ENCODE measurements around the gene AKT1S1. TPM values are rescaled to one million over a fixed set of nuclear protein-coding genes. Genes with fewer than 3 reads are reported as not detected.

AKT1S1 gene
- total and polyA plus RNA-seq, 2 of the 13 experiments (the other 11 are each of a cell fraction or from before 2014, with no cell fraction given): 13.5 to 27.8 TPM

DNA sequence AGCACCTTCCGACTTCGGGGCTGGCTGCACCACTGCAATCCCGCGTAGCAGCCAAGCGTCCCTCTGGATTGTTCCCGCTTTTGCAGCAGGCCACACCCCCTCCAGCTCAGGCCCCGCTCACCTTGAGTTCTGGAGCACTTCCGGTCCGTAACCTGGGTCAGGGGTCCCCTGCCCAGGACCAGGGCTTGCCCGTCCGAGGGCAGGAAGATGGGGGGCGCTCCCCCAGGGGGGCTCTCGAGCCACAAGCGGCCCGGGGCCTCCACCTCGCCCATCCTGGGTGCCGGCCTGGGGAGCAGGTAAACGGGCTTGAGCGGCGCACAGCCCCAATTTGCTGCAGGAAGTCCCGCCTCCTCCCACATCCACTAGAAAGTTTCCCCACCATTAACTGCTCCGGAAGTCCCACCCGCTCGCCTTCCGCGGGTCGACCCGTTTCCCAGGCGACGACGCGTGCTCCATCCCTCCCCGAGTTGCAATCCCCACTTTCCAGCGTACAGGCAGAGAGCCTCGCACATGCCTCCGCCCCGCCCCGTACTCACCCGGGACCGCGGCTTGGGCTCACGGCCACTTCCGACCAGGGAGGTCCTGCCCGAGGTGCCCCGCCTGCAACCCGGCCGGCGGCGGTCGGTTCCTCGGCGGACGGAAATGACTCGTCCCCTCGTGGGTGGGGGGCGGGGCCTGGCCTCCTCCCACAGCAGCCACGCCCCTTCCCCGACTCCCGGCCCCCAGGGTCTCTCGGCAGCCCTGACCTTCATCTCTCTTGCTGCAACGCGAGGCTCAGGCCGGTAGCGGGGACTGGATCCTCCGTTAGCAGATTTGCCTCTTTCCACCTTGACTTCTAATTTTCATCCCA, 10.0 kb downstream of the AKT1S1 start, which contains the start of gene PNKP (continued):
- TF ChIP-seq, protein P1, sequence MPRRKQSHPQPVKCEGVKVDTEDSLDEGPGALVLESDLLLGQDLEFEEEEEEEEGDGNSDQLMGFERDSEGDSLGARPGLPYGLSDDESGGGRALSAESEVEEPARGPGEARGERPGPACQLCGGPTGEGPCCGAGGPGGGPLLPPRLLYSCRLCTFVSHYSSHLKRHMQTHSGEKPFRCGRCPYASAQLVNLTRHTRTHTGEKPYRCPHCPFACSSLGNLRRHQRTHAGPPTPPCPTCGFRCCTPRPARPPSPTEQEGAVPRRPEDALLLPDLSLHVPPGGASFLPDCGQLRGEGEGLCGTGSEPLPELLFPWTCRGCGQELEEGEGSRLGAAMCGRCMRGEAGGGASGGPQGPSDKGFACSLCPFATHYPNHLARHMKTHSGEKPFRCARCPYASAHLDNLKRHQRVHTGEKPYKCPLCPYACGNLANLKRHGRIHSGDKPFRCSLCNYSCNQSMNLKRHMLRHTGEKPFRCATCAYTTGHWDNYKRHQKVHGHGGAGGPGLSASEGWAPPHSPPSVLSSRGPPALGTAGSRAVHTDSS (CRISPR knock-in tag; conservative IDR thresholded peaks at IDR 0.05): no peak
- TF ChIP-seq, protein P2, sequence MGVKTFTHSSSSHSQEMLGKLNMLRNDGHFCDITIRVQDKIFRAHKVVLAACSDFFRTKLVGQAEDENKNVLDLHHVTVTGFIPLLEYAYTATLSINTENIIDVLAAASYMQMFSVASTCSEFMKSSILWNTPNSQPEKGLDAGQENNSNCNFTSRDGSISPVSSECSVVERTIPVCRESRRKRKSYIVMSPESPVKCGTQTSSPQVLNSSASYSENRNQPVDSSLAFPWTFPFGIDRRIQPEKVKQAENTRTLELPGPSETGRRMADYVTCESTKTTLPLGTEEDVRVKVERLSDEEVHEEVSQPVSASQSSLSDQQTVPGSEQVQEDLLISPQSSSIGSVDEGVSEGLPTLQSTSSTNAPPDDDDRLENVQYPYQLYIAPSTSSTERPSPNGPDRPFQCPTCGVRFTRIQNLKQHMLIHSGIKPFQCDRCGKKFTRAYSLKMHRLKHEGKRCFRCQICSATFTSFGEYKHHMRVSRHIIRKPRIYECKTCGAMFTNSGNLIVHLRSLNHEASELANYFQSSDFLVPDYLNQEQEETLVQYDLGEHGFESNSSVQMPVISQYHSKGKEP (CRISPR knock-in tag; IDR thresholded peaks at IDR 0.05): no peak
- TF ChIP-seq, protein P3, sequence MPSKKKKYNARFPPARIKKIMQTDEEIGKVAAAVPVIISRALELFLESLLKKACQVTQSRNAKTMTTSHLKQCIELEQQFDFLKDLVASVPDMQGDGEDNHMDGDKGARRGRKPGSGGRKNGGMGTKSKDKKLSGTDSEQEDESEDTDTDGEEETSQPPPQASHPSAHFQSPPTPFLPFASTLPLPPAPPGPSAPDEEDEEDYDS (CRISPR knock-in tag; IDR thresholded peaks at IDR 0.05): peak; percentile 48
- no peak for TF ChIP-seq NR1H2 (CRISPR knock-in tag; IDR thresholded peaks at IDR 0.05; ENCODE audit: borderline replicate concordance, low read depth)
- TF ChIP-seq PHF8 (CRISPR knock-in tag; IDR thresholded peaks at IDR 0.05): peak; percentile 89
- peak; percentile 91; the same call in 1 of the 2 replicates for TF ChIP-seq ZNF552 (CRISPR knock-in tag; IDR thresholded peaks at IDR 0.05; ENCODE audit: borderline replicate concordance)
- TF ChIP-seq TSC22D2 (CRISPR knock-in tag; IDR thresholded peaks at IDR 0.05; ENCODE audit: borderline replicate concordance): 0 out of 2 replicates have a peak, but pooled peaks have one; percentile 37
- peak; percentile 96 for TF ChIP-seq HDAC1 (CRISPR knock-in tag; IDR thresholded peaks at IDR 0.05)
- TF ChIP-seq, protein P4, sequence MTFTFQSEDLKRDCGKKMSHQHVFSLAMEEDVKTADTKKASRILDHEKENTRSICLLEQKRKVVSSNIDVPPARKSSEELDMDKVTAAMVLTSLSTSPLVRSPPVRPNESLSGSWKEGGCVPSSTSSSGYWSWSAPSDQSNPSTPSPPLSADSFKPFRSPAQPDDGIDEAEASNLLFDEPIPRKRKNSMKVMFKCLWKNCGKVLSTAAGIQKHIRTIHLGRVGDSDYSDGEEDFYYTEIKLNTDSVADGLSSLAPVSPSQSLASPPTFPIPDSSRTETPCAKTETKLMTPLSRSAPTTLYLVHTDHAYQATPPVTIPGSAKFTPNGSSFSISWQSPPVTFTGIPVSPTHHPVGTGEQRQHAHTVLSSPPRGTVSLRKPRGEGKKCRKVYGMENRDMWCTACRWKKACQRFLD (CRISPR knock-in tag; IDR thresholded peaks at IDR 0.05; ENCODE audit: borderline replicate concordance): 0 out of 2 replicates have a peak, but pooled peaks have one; percentile 66
- TF ChIP-seq ZNF441 (CRISPR knock-in tag; IDR thresholded peaks at IDR 0.05; ENCODE audit: borderline replicate concordance): no peak
- TF ChIP-seq ZNF333 (CRISPR knock-in tag; IDR thresholded peaks at IDR 0.05; ENCODE audit: borderline replicate concordance): peak; percentile 74; the same call in 1 of the 2 replicates
- TF ChIP-seq, protein P5, sequence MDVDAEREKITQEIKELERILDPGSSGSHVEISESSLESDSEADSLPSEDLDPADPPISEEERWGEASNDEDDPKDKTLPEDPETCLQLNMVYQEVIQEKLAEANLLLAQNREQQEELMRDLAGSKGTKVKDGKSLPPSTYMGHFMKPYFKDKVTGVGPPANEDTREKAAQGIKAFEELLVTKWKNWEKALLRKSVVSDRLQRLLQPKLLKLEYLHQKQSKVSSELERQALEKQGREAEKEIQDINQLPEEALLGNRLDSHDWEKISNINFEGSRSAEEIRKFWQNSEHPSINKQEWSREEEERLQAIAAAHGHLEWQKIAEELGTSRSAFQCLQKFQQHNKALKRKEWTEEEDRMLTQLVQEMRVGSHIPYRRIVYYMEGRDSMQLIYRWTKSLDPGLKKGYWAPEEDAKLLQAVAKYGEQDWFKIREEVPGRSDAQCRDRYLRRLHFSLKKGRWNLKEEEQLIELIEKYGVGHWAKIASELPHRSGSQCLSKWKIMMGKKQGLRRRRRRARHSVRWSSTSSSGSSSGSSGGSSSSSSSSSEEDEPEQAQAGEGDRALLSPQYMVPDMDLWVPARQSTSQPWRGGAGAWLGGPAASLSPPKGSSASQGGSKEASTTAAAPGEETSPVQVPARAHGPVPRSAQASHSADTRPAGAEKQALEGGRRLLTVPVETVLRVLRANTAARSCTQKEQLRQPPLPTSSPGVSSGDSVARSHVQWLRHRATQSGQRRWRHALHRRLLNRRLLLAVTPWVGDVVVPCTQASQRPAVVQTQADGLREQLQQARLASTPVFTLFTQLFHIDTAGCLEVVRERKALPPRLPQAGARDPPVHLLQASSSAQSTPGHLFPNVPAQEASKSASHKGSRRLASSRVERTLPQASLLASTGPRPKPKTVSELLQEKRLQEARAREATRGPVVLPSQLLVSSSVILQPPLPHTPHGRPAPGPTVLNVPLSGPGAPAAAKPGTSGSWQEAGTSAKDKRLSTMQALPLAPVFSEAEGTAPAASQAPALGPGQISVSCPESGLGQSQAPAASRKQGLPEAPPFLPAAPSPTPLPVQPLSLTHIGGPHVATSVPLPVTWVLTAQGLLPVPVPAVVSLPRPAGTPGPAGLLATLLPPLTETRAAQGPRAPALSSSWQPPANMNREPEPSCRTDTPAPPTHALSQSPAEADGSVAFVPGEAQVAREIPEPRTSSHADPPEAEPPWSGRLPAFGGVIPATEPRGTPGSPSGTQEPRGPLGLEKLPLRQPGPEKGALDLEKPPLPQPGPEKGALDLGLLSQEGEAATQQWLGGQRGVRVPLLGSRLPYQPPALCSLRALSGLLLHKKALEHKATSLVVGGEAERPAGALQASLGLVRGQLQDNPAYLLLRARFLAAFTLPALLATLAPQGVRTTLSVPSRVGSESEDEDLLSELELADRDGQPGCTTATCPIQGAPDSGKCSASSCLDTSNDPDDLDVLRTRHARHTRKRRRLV (CRISPR knock-in tag; IDR thresholded peaks at IDR 0.05): peak; percentile 66; the same call in 1 of the 2 replicates
- TF ChIP-seq ISL2 (CRISPR knock-in tag; IDR thresholded peaks at IDR 0.05): 0 out of 2 replicates have a peak, but pooled peaks have one; percentile 8
- peak; percentile 64 for TF ChIP-seq HDAC2 (CRISPR knock-in tag; IDR thresholded peaks at IDR 0.05)
- no peak for TF ChIP-seq KLF13 (CRISPR knock-in tag; IDR thresholded peaks at IDR 0.05)
- TF ChIP-seq SETDB1 (CRISPR knock-in tag; IDR thresholded peaks at IDR 0.05; ENCODE audit: borderline replicate concordance): no peak
- no peak for TF ChIP-seq ZNF337 (CRISPR knock-in tag; IDR thresholded peaks at IDR 0.05; ENCODE audit: borderline replicate concordance, low read depth)
- no peak for TF ChIP-seq GTF2F1 (IDR thresholded peaks at IDR 0.05; ENCODE audit: low read length)
- no peak for TF ChIP-seq RBM22 (optimal IDR thresholded peaks at IDR 0.05; ENCODE audit: low read length)
